Ovary (tissue), 9 donors: ENCODE data around the gene C19orf12. TPM values are rescaled to one million over a fixed set of nuclear protein-coding genes. Genes with fewer than 3 reads are reported as not detected.

ENCODE experiments used
- DNase-seq, 5 donors: peaks; one replicate each; pipeline ENCODE4 v3.0.0-alpha.2; 2019 to 2020
- H3K27ac ChIP-seq, 2 donors: fragments of 200-600 bp; one replicate each; pipeline versions ENCODE4 v1.5.1 to v1.8.0; 2019 to 2022
- H3K27me3 ChIP-seq: fragments of 200-600 bp; one replicate; pipeline ENCODE4 v1.8.0; 2022
- H3K36me3 ChIP-seq: fragments of 200-600 bp; sonication (generic); one replicate; pipeline ENCODE4 v1.5.1; 2019
- H3K4me1 ChIP-seq: one replicate; pipeline ENCODE4 v1.8.1; 2013; ENCODE audit warnings: mild to moderate bottlenecking, moderate library complexity; ENCODE audit not compliant: insufficient read depth
- H3K4me3 ChIP-seq: fragments of 200-600 bp; sonication (generic); one replicate; pipeline ENCODE4 v1.5.1; 2017
- H3K9me3 ChIP-seq, 2 donors: fragments of 200-600 bp in 1 of 2; sonication (generic) in 1 of 2; one replicate each; pipeline versions ENCODE4 v1.5.1 to v1.8.1; 2013 to 2019; ENCODE audit warnings: mild to moderate bottlenecking in 1 of 2, moderate library complexity in 1 of 2
- CTCF ChIP-seq, 3 donors: fragments of 450-650 bp in 2 of 3; fragments of 200-600 bp in 1 of 3; IDR thresholded peaks; one replicate each; pipeline versions ENCODE4 v1.5.1 to v1.8.0; 2016 to 2022; ENCODE audit warnings: antibody characterized with exemption in 3 of 3, mild to moderate bottlenecking in 1 of 3
- EP300 ChIP-seq: sonication (generic); formaldehyde crosslinking; IDR thresholded peaks from one replicate; pipeline ENCODE4 v1.6.1; 2017; ENCODE audit warnings: antibody characterized with exemption
- POLR2A ChIP-seq: fragments of 450-650 bp; IDR thresholded peaks from one replicate; pipeline ENCODE4 v1.6.1; 2017; ENCODE audit warnings: antibody characterized with exemption, mild to moderate bottlenecking, moderate library complexity
- WGBS, 3 donors: extraction: QIAGEN DNeasy Blood & Tissue Kit in 1 of 3; methylation state at CpG; one replicate each; pipeline versions ENCODE4 v1.1.5 to v1.1.7; 2013 to 2017; 5-methylcytosine and 5-hydroxymethylcytosine counted together
- intact Hi-C, 4 donors: fragments of 100-400 bp; cut with DNase I; formaldehyde crosslinking; loops; one replicate each; pipeline versions ENCODE4 v1.11.0 to v1.15.1; 2022 to 2023
- polyA plus RNA-seq, 2 donors: library from polyadenylated mRNA; stranded (reverse); fragments of 200-250 nt in 1 of 2; fragments of 350-450 nt in 1 of 2; fragmentation: Illumina TruSeq in 1 of 2; extraction: RNeasy Lipid Tissue Mini Kit (QIAGEN cat#74804) in 1 of 2; gene quantifications; one replicate each; pipeline ENCODE4 v1.2.3, GENCODE V29; 2013 to 2014
- total RNA-seq, 7 donors: library from RNA; depleted of rRNA in 2 of 7; stranded (reverse); fragments of >200 nt in 2 of 7; fragmentation: NEBNext Ultra II Directional in 3 of 7; extraction: Animal tissue kit (Norgen Biotek cat#: 25700) in 3 of 7; gene quantifications; one replicate each; pipeline versions ENCODE4 v1.1.0 to v1.2.4, GENCODE V29; 2016 to 2023
- donor health status: DM: no; HTN: no; CAD: no; lungs with moderate emphysema.
- donor health status: DM: no; HTN: no; CAD: no.
- donor health status: Bipolar disorder and iron deficiency.
- donor health status: DM: yes; HTN: yes; CAD: no.
- donor health status: DM: no; HTN: no; CAD: no.
- donor health status: DM: yes; HTN: yes; CAD: no.

Gene C19orf12
- total and polyA plus RNA-seq, 9 donors: 15.6 to 33.6 (median 24.1) TPM

- DNase-seq: peak; percentile 72 to 82 (median 75)
- peak overlapping the region; percentile 12 to 86 for H3K27ac ChIP-seq
- no peak overlapping the region for H3K4me3 ChIP-seq
- H3K4me1 ChIP-seq: peaks cover 14% of the 10 kb centered on the region
- 23 to 27% (median 25%) methylated on average over 17 of the region's 17 CpGs for WGBS, 3 donors
- no peaks in the 10 kb centered on the region for H3K9me3 ChIP-seq
- intact Hi-C loops: loop anchor here in 3 of 4 donors (5.0 to 10.0 kb wide), 3 partner anchors 48 to 58 kb away; partner anchors contain the start of gene POP4 (in 2 of the 3)
- TF ChIP-seq EP300: no peak
- no peak for TF ChIP-seq CTCF (IDR thresholded peaks at IDR 0.05)
- no peak for TF ChIP-seq POLR2A
- H3K27me3 ChIP-seq: no peaks in the 10 kb centered on the region
- no peaks in the 10 kb centered on the region for H3K36me3 ChIP-seq
Observed at GRCh38 chr19:29662604-29663404, 52.3 kb downstream of the C19orf12 start.

GRCh38 chr19:29662278-29662603, 52.8 kb downstream of the C19orf12 start:
- 0 to 4% (median 3%) methylated on average over 1 of the region's 1 CpG for WGBS, 3 donors

GRCh38 chr19:29660835-29661234, 54.2 kb downstream of the C19orf12 start:
- Histone ChIP-seq H3K4me3 (no peak overlapping the region), H3K36me3 (no peaks in the 10 kb centered on the region), H3K4me1 (peaks cover 11% of the 10 kb centered on the region), H3K27me3 (no peaks in the 10 kb centered on the region), H3K9me3 (no peaks in the 10 kb centered on the region), H3K27ac (peak overlapping the region in 1 of 2 donors; percentile 86)
- no peak for TF ChIP-seq CTCF (IDR thresholded peaks at IDR 0.05)
- TF ChIP-seq POLR2A: no peak
- TF ChIP-seq EP300: no peak
- no peak for DNase-seq
- intact Hi-C loops: loop anchor here in 3 of 4 donors (5.0 to 10.0 kb wide), 3 partner anchors 46 to 56 kb away; partner anchors contain the start of gene POP4 (in 2 of the 3)
- 24 to 48% (median 30%) methylated on average over 10 of the region's 10 CpGs for WGBS, 3 donors

More at GRCh38 chr19:29662278-29662603, 52.8 kb downstream of the C19orf12 start:
- Histone ChIP-seq H3K9me3 (no peaks in the 10 kb centered on the region), H3K4me1 (peaks cover 14% of the 10 kb centered on the region), H3K27ac (peak overlapping the region; percentile 4 to 86), H3K36me3 (no peaks in the 10 kb centered on the region), H3K27me3 (no peaks in the 10 kb centered on the region), H3K4me3 (no peak overlapping the region)
- no peak for DNase-seq
- intact Hi-C loops: loop anchor here in 3 of 4 donors (5.0 to 10.0 kb wide), 3 partner anchors 47 to 57 kb away; partner anchors contain the start of gene POP4 (in 2 of the 3)
- TF ChIP-seq POLR2A (no peak), CTCF (IDR thresholded peaks at IDR 0.05) (no peak), EP300 (no peak)

- H3K27ac ChIP-seq: no peak overlapping the region
- DNase-seq: no peak
- H3K27me3 ChIP-seq: no peaks in the 10 kb centered on the region
Observed at GRCh38 chr19:29658221-29658991, 56.7 kb downstream of the C19orf12 start.

More at GRCh38 chr19:29658221-29658991, 56.7 kb downstream of the C19orf12 start:
- intact Hi-C loops: no loop called here
- Histone ChIP-seq H3K9me3 (no peaks in the 10 kb centered on the region), H3K4me3 (no peak overlapping the region), H3K4me1 (peaks cover 10% of the 10 kb centered on the region), H3K36me3 (no peaks in the 10 kb centered on the region)
- 73 to 80% (median 73%) methylated on average over 5 of the region's 5 CpGs for WGBS, 3 donors
- TF ChIP-seq EP300 (no peak), POLR2A (no peak), CTCF (IDR thresholded peaks at IDR 0.05) (no peak)
